B cell (primary cell): Measurements from ENCODE around the gene RFX8. TPM values are rescaled to one million over a fixed set of nuclear protein-coding genes. Genes with fewer than 3 reads are reported as not detected.
"Not testable (repeated sequence)": the region's sequence is repeated elsewhere in the genome, so short reads cannot be mapped to it uniquely, and the experiment has no call there.

Experiments
- ATAC-seq: fragments of 200-7000 bp; cut with Tn5 transposase; one replicate; pipeline ENCODE4 v1.10.0; 2021; ENCODE audit warnings: low read depth, mild to moderate bottlenecking, moderate number of reproducible peaks, moderate library complexity
- CTCF ChIA-PET: fragments of 350-600 bp; sonication (Branson Sonifier 250); formaldehyde crosslinking; loops from one replicate; lab custom pipeline; 2021; ENCODE audit warnings: antibody characterized with exemption, inconsistent platforms; lab: Charles Lee
- POLR2A ChIA-PET: fragments of 350-600 bp; sonication (Branson Sonifier 250); formaldehyde crosslinking; loops from one replicate; lab custom pipeline; 2021; ENCODE audit warnings: antibody characterized with exemption; lab: Charles Lee
- DNase-seq: peaks from one replicate; pipeline ENCODE4 v3.0.0; 2013
- H2AFZ ChIP-seq: 2 replicates; pipeline ENCODE4 v1.6.1; 2012; ENCODE audit warnings: mild to moderate bottlenecking, low read depth, low read length; ENCODE audit not compliant: insufficient read depth, poor library complexity, severe bottlenecking
- H3K27ac ChIP-seq, 2 donors: 1 replicate in 1 of 2; 2 replicates in 1 of 2; pipeline ENCODE4 v1.5.1; 2012 to 2013; ENCODE audit warnings: low read length in 2 of 2, mild to moderate bottlenecking in 2 of 2, moderate library complexity in 1 of 2
- H3K27me3 ChIP-seq, 4 experiments: fragments of 200-600 bp in 1 of 4; sonication (generic) in 1 of 4; replicated peaks in 1 of 4; 1 replicate in 2 of 4; 2 replicates in 2 of 4; pipeline versions ENCODE4 v1.6.1 to v1.7.0; 2013 to 2016; ENCODE audit warnings: low read length in 3 of 4, mild to moderate bottlenecking in 2 of 4, mixed read lengths in 1 of 4, moderate library complexity in 1 of 4; ENCODE audit not compliant: insufficient read depth in 4 of 4, control insufficient read depth in 3 of 4; ENCODE audit errors: control extremely low read depth in 1 of 4
- H3K36me3 ChIP-seq, 2 experiments: replicated peaks in 1 of 2; 1 replicate in 1 of 2; 2 replicates in 1 of 2; pipeline versions ENCODE4 v1.6.1 to v1.7.1; 2013; ENCODE audit warnings: low read length in 1 of 2; ENCODE audit not compliant: insufficient read depth in 2 of 2, control insufficient read depth in 1 of 2; ENCODE audit errors: control extremely low read depth in 1 of 2, extremely low read depth in 1 of 2
- H3K4me1 ChIP-seq, 2 donors: fragments of 200-600 bp in 1 of 2; sonication (generic) in 1 of 2; 1 replicate in 1 of 2; 2 replicates in 1 of 2; pipeline versions ENCODE4 v1.5.1 to v1.6.1; 2013 to 2017; ENCODE audit warnings: low read length in 2 of 2; ENCODE audit not compliant: control insufficient read depth in 2 of 2, insufficient read depth in 2 of 2
- H3K4me2 ChIP-seq: replicated peaks from 2 replicates; pipeline ENCODE3; 2012; ENCODE audit warnings: mild to moderate bottlenecking, low read depth, low read length; ENCODE audit not compliant: poor library complexity, severe bottlenecking
- H3K4me3 ChIP-seq, 5 experiments: fragments of 200-600 bp in 1 of 5; sonication (generic) in 1 of 5; 1 replicate in 3 of 5; 2 replicates in 2 of 5; pipeline versions ENCODE4 v1.5.1 to v1.7.0; 2011 to 2016; ENCODE audit warnings: low read length in 4 of 5, mild to moderate bottlenecking in 4 of 5, low read depth in 2 of 5, control low read depth in 1 of 5, moderate library complexity in 1 of 5; ENCODE audit not compliant: insufficient read depth in 1 of 5; ENCODE audit errors: control extremely low read depth in 1 of 5, extremely low read depth in 1 of 5
- H3K79me2 ChIP-seq: fragments of 200-600 bp; sonication (generic); one replicate; pipeline ENCODE4 v1.6.0; 2016; ENCODE audit warnings: low read length; ENCODE audit not compliant: control insufficient read depth, insufficient read depth
- H3K9ac ChIP-seq: fragments of 200-600 bp; sonication (generic); 2 replicates; pipeline ENCODE4 v1.6.1; 2017; ENCODE audit warnings: mild to moderate bottlenecking, low read length, moderate library complexity
- H3K9me3 ChIP-seq, 3 donors: one replicate each; pipeline versions ENCODE4 v1.6.1 to v1.7.1; 2013; ENCODE audit warnings: low read length in 2 of 3; ENCODE audit not compliant: control insufficient read depth in 2 of 3, insufficient read depth in 1 of 3; ENCODE audit errors: control extremely low read depth in 1 of 3
- H4K20me1 ChIP-seq: 2 replicates; pipeline ENCODE4 v1.6.0; 2012; ENCODE audit warnings: mild to moderate bottlenecking, low read length; ENCODE audit not compliant: insufficient read depth, control insufficient read depth, poor library complexity, severe bottlenecking
- H3K27ac Mint-ChIP-seq: one replicate; pipeline ENCODE4 v1.8.0; 2021; ENCODE audit warnings: mixed read lengths
- H3K27me3 Mint-ChIP-seq: one replicate; pipeline ENCODE4 v1.8.0; 2021; ENCODE audit warnings: mixed read lengths
- H3K4me1 Mint-ChIP-seq: one replicate; pipeline ENCODE4 v1.8.0; 2021; ENCODE audit warnings: mixed read lengths
- H3K4me3 Mint-ChIP-seq: one replicate; pipeline ENCODE4 v1.8.0; 2021; ENCODE audit warnings: mixed read lengths
- H3K9me3 Mint-ChIP-seq: one replicate; pipeline ENCODE4 v1.8.0; 2022; ENCODE audit warnings: mixed read lengths; ENCODE audit not compliant: insufficient read depth
- EZH2 ChIP-seq: IDR thresholded peaks from 2 replicates; pipeline ENCODE4 v1.6.1; 2012; ENCODE audit warnings: borderline replicate concordance, low read depth, mild to moderate bottlenecking, moderate library complexity, low read length; ENCODE audit not compliant: insufficient read depth, poor library complexity, severe bottlenecking
- WGBS: methylation state at CpG from one replicate; pipeline ENCODE4 v1.1.5; 2013; ENCODE audit warnings: missing lambda C conversion rate; ENCODE audit not compliant: insufficient coverage; 5-methylcytosine and 5-hydroxymethylcytosine counted together
- intact Hi-C: fragments of 100-400 bp; cut with micrococcal nuclease; formaldehyde crosslinking; loops from one replicate; pipeline ENCODE4 v1.10.0; 2022
- polyA plus RNA-seq: library from polyadenylated mRNA; depleted of rRNA; stranded (reverse); fragments of >200 nt; gene quantifications from 2 replicates; pipeline ENCODE4 v1.2.3, GENCODE V29; 2012
- total RNA-seq, 2 donors: library from RNA; stranded (reverse); fragments of 120-200 nt in 1 of 2; gene quantifications; 1 replicate in 1 of 2; 2 replicates in 1 of 2; pipeline versions ENCODE4 v1.2.3 to v1.2.4, GENCODE V29; 2013 to 2022
- TF ChIP-seq, protein P1 (sequence below): fragments of 200-600 bp; IDR thresholded peaks from one replicate; pipeline ENCODE4 v1.8.0; 2022; ENCODE audit warnings: antibody characterized with exemption, mild to moderate bottlenecking

Gene RFX8
- total and polyA plus RNA-seq, 2 donors (not counting 1 experiment from before 2014, with no cell fraction given) = not detected

DNA sequence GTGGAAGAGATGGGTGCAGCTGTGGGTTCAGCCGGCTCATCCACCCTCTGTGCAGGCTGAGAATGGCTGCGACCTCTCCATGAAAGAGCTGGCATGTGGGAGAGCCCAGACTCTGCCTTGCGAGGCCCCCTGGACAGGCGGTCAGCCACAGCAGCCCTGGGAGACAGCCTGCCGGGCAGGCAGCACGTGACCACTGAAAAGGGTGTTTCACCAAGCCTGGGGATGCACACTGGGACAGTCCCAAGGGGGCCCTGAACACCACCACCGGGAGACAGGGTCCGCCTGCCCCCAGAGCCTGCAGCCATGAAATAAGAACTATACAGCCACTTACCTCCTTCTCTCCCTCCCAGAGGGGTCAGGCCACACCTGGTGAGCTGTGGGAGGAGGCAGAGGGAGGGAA is 11.5 kb downstream of the RFX8 start:
- no peaks in the 10 kb centered on the region for H3K79me2 ChIP-seq
- ATAC-seq (no peak), DNase-seq (no peak)
- TF ChIP-seq, protein P1, sequence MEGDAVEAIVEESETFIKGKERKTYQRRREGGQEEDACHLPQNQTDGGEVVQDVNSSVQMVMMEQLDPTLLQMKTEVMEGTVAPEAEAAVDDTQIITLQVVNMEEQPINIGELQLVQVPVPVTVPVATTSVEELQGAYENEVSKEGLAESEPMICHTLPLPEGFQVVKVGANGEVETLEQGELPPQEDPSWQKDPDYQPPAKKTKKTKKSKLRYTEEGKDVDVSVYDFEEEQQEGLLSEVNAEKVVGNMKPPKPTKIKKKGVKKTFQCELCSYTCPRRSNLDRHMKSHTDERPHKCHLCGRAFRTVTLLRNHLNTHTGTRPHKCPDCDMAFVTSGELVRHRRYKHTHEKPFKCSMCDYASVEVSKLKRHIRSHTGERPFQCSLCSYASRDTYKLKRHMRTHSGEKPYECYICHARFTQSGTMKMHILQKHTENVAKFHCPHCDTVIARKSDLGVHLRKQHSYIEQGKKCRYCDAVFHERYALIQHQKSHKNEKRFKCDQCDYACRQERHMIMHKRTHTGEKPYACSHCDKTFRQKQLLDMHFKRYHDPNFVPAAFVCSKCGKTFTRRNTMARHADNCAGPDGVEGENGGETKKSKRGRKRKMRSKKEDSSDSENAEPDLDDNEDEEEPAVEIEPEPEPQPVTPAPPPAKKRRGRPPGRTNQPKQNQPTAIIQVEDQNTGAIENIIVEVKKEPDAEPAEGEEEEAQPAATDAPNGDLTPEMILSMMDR = no peak
- TF ChIP-seq EZH2 = no peak
- H3K9me3 ChIP-seq = peaks cover 0 to 6% (median 0%) of the 10 kb centered on the region in 3 donors
- H3K27me3 ChIP-seq = peaks cover 0 to 10% (median 4%) of the 10 kb centered on the region in 4 experiments
- CTCF ChIA-PET = interaction anchor here (2.4 kb wide), 1 partner anchor 368 kb away, joined by 8 read pairs; no protein-coding TSS in a partner anchor
- Mint-ChIP-seq H3K9me3 (no peaks in the 10 kb centered on the region), H3K4me3 (no peak overlapping the region), H3K4me1 (peaks cover 7% of the 10 kb centered on the region), H3K27ac (no peak overlapping the region), H3K27me3 (peaks cover 37% of the 10 kb centered on the region)
- 88% methylated on average over 7 of the region's 8 CpGs for WGBS
- no peak overlapping the region for H3K4me2 ChIP-seq
- H2AFZ ChIP-seq = no peak overlapping the region
- H3K36me3 ChIP-seq = no peaks in the 10 kb centered on the region
- H4K20me1 ChIP-seq = no peaks in the 10 kb centered on the region
- H3K27ac ChIP-seq = no peak overlapping the region
- no peaks in the 10 kb centered on the region for H3K4me1 ChIP-seq
- no peak overlapping the region for H3K9ac ChIP-seq
- POLR2A ChIA-PET = no interaction called here
- no peak overlapping the region for H3K4me3 ChIP-seq
- intact Hi-C loops = no loop called here

DNA sequence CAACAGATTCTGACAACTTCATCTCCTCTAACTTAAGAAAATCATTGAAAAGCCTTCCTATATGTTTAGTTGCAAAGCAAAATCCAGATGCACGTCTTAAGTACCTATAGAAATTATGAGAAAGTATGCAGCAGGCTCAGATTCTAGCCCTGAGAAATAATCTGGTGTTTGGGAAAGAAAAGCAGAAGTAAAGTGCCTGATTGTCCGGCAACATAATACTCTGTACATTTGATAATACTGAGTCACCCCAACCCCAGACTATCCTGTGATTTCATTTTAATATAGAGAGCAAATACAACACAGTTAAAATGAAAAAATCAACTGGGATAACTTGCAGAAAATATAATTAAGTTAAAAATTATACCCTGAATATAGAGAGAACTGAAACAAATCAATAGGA is 13.5 kb downstream of the RFX8 start:
- Mint-ChIP-seq H3K27ac (no peak overlapping the region), H3K4me3 (no peak overlapping the region), H3K4me1 (peaks cover 7% of the 10 kb centered on the region), H3K9me3 (no peaks in the 10 kb centered on the region), H3K27me3 (peaks cover 41% of the 10 kb centered on the region)
- Histone ChIP-seq H3K9me3 (peaks cover 0 to 6% (median 0%) of the 10 kb centered on the region in 3 donors), H3K27me3 (peaks cover 0 to 10% (median 4%) of the 10 kb centered on the region in 4 experiments), H3K9ac (no peak overlapping the region), H3K4me2 (no peak overlapping the region), H3K4me3 (no peak overlapping the region), H3K4me1 (no peaks in the 10 kb centered on the region), H3K79me2 (no peaks in the 10 kb centered on the region), H3K36me3 (no peaks in the 10 kb centered on the region), H4K20me1 (no peaks in the 10 kb centered on the region), H3K27ac (no peak overlapping the region), H2AFZ (no peak overlapping the region)
- POLR2A ChIA-PET = no interaction called here
- CTCF ChIA-PET = no interaction called here
- intact Hi-C loops = no loop called here
- WGBS = no CpG with 5 or more reads among the region's 2 CpGs
- DNase-seq (no peak), ATAC-seq (no peak)
- TF ChIP-seq, protein P1 = no peak
- no peak for TF ChIP-seq EZH2

DNA sequence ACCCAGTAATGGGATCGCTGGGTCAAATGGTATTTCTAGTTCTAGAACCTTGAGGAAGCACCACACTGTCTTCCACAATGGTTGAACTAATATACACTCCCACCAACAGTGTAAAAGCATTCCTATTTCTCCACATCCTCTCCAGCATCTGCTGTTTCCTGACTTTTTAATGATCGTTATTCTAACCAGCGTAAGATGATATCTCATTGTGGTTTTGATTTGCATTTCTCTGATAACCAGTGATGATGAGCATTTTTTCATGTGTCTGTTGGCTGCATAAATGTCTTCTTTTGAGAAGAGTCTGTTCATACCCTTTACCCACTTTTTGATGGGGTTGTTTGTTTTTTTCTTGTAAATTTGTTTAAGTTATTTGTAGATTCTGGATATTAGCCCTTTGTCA is 20.5 kb downstream of the RFX8 start:
- H2AFZ ChIP-seq, H3K27ac Mint-ChIP-seq, H3K27me3 Mint-ChIP-seq, H3K4me2 ChIP-seq, H3K79me2 ChIP-seq, ATAC-seq, DNase-seq, H3K27me3 ChIP-seq, H4K20me1 ChIP-seq, intact Hi-C loops, H3K4me3 ChIP-seq, H3K4me1 ChIP-seq, H3K27ac ChIP-seq, H3K36me3 ChIP-seq, POLR2A ChIA-PET, H3K4me1 Mint-ChIP-seq, CTCF ChIA-PET, H3K9me3 ChIP-seq, H3K4me3 Mint-ChIP-seq, H3K9me3 Mint-ChIP-seq, H3K9ac ChIP-seq: not testable (repeated sequence)
- no CpG with 5 or more reads among the region's 3 CpGs for WGBS
